Bronchial epithelial cell (primary cell): ENCODE results near the gene MATR3. TPM values are rescaled to one million over a fixed set of nuclear protein-coding genes. Genes with fewer than 3 reads are reported as not detected.
A peak's percentile ranks its signal among the peaks of the same experiment; 100 is the strongest.

ENCODE experiments used
- DNase-seq: peaks from one replicate; pipeline ENCODE4 v3.0.0-alpha.2; 2010; ENCODE audit warnings: low read depth
- FAIRE-seq: peaks from 2 replicates; lab custom pipeline; 2011; peaks lifted over from hg19 to GRCh38; lab: Jason Lieb, UNC
- H3K27me3 ChIP-seq: 2 replicates; pipeline ENCODE4 v1.5.1; 2011; ENCODE audit warnings: low read length; ENCODE audit not compliant: control insufficient read depth, insufficient read depth
- H3K36me3 ChIP-seq: 2 replicates; pipeline ENCODE4 v1.5.1; 2011; ENCODE audit warnings: low read length; ENCODE audit not compliant: control insufficient read depth, insufficient read depth
- H3K4me3 ChIP-seq: 2 replicates; pipeline ENCODE4 v1.5.1; 2011; ENCODE audit warnings: mild to moderate bottlenecking, low read depth, low read length, control low read depth
- CTCF ChIP-seq: IDR thresholded peaks from 2 replicates; pipeline ENCODE4 v1.5.1; 2011; ENCODE audit warnings: mild to moderate bottlenecking, moderate library complexity, low read length, control low read depth, inconsistent platforms; ENCODE audit not compliant: insufficient read depth, severe bottlenecking
- total RNA-seq: library from RNA; depleted of rRNA; stranded (reverse); fragments of >200 nt; gene quantifications from 2 replicates; pipeline ENCODE4 v1.2.1, GENCODE V29; 2014

MATR3 gene
- total RNA-seq, 1 donor from 2014 or later = 173 TPM

- peaks cover 12% of the 10 kb centered on the region for H3K36me3 ChIP-seq
- no peak for DNase-seq
Observed at GRCh38 chr5:139315056-139315615, 21.6 kb downstream of the MATR3 start.

GRCh38 chr5:139335811-139336210 lies 42.3 kb downstream of the MATR3 start:
- Histone ChIP-seq H3K4me3 (no peak overlapping the region), H3K36me3 (no peaks in the 10 kb centered on the region), H3K27me3 (no peaks in the 10 kb centered on the region)
- FAIRE-seq = no peak
- TF ChIP-seq CTCF = no peak
- DNase-seq = no peak

More at GRCh38 chr5:139315056-139315615, 21.6 kb downstream of the MATR3 start:
- no peak overlapping the region for H3K4me3 ChIP-seq
- TF ChIP-seq CTCF = no peak
- FAIRE-seq = no peak
- H3K27me3 ChIP-seq = no peaks in the 10 kb centered on the region

GRCh38 chr5:139340051-139340450 lies 46.5 kb downstream of the MATR3 start:
- FAIRE-seq (no peak), DNase-seq (no peak)
- Histone ChIP-seq H3K36me3 (no peaks in the 10 kb centered on the region), H3K27me3 (no peaks in the 10 kb centered on the region), H3K4me3 (no peak overlapping the region)
- no peak for TF ChIP-seq CTCF

GRCh38 chr5:139341187-139341688 lies 47.7 kb downstream of the MATR3 start:
- peak overlapping the region; percentile 100 for H3K4me3 ChIP-seq
- FAIRE-seq = no peak
- H3K27me3 ChIP-seq = no peaks in the 10 kb centered on the region
- H3K36me3 ChIP-seq = no peaks in the 10 kb centered on the region
- no peak for DNase-seq
- no peak for TF ChIP-seq CTCF

- Histone ChIP-seq H3K4me3 (peak within 1 kb of the TSS; percentile 100), H3K36me3 (no peaks in the 10 kb centered on the region), H3K27me3 (no peaks in the 10 kb centered on the region)
- no peak for FAIRE-seq
- peak; percentile 87 for TF ChIP-seq CTCF
- peak; percentile 92 for DNase-seq
Observed at GRCh38 chr5:139341689-139342422, 48.3 kb downstream of the MATR3 start, which contains the start of gene PAIP2. Gene PAIP2, plus strand, starts transcription at chr5:139341854. Its CDS starts 21,931 bp downstream, at chr5:139363785.
